Coronary artery (tissue), 2 donors: ENCODE data around the gene SP4.

ENCODE experiments used
- DNase-seq: peaks from one replicate; pipeline ENCODE4 v3.0.0-alpha.2; 2017; ENCODE audit warnings: low spot score
- H3K27ac ChIP-seq, 2 donors: fragments of 200-600 bp; sonication (generic); one replicate each; pipeline ENCODE4 v1.5.1; 2016 to 2019
- H3K4me3 ChIP-seq: fragments of 200-600 bp; sonication (generic); 2 replicates; pipeline ENCODE4 v1.5.1; 2016; ENCODE audit warnings: mild to moderate bottlenecking, moderate library complexity
- CTCF ChIP-seq: fragments of 200-600 bp; sonication (generic); IDR thresholded peaks from one replicate; pipeline ENCODE4 v1.5.1; 2019; ENCODE audit warnings: antibody characterized with exemption

Gene SP4

DNA sequence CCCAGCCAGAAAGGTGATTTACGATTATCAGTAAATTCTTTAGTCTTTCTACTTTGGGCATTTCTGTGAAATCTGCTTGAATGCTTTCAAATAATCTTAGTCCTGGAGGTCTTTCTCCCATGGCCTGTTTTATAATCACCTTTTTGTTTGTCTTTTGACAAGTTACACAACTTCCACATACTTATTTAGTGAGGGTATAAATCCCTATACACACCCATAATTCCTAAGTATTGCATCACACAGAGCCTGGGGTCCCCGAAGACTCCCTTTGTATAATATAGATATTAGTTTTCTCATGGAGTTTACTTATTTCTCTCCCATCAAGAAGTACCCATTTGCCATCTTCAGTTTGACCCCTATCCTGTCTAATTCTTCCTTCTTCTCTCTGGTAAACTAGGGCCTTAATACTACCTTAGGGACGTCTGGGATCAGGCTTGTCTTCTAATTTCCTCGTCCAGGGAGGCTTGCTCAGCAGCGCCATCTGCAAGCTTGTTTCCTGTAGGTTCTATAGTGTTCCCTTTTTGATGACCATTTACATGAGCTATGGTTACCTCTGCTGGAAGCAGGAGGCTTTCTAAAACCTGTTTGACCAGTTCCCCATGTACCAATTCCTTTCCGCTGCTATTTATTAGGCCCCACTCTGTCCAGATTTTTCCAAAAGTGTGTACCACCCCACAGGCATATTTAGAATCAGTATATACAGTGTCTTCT is 123.1 kb downstream of the SP4 start:
- DNase-seq = no peak
- no peak overlapping the region for H3K27ac ChIP-seq
- no peak overlapping the region for H3K4me3 ChIP-seq
- TF ChIP-seq CTCF = no peak

GRCh38 chr7:21562385-21562784 is 134.5 kb downstream of the SP4 start:
- Histone ChIP-seq H3K27ac (no peak overlapping the region), H3K4me3 (no peak overlapping the region)
- no peak for TF ChIP-seq CTCF
- no peak for DNase-seq
